Psoas muscle (tissue), 8 donors: ENCODE results near the gene ZCCHC3. TPM values are rescaled to one million over a fixed set of nuclear protein-coding genes. Genes with fewer than 3 reads are reported as not detected.

Experiments used
- ATAC-seq, 4 donors: fragments of 200-7000 bp; cut with Tn5 transposase; one replicate each; pipeline ENCODE4 v1.9.1; 2020; ENCODE audit warnings: moderate library complexity in 3 of 4, mild to moderate bottlenecking in 2 of 4
- DNase-seq, 2 donors: peaks; one replicate each; pipeline ENCODE4 v3.0.0-alpha.2; 2020
- H3K27ac ChIP-seq: fragments of 200-600 bp; one replicate; pipeline ENCODE4 v1.8.0; 2022
- H3K27me3 ChIP-seq, 3 donors: fragments of 200-600 bp in 1 of 3; one replicate each; pipeline versions ENCODE4 v1.6.1 to v1.8.0; 2013 to 2022; ENCODE audit warnings: low read length in 2 of 3, mild to moderate bottlenecking in 2 of 3, moderate library complexity in 1 of 3; ENCODE audit not compliant: insufficient read depth in 3 of 3
- H3K36me3 ChIP-seq, 2 donors: fragments of 200-600 bp in 1 of 2; one replicate each; pipeline versions ENCODE4 v1.6.1 to v1.8.0; 2013 to 2022; ENCODE audit warnings: low read depth in 1 of 2, mild to moderate bottlenecking in 1 of 2, moderate library complexity in 1 of 2; ENCODE audit not compliant: insufficient read depth in 1 of 2
- H3K4me1 ChIP-seq: fragments of 200-600 bp; one replicate; pipeline ENCODE4 v1.8.0; 2022
- H3K4me3 ChIP-seq: fragments of 200-600 bp; one replicate; pipeline ENCODE4 v1.8.0; 2022; ENCODE audit warnings: mild to moderate bottlenecking
- H3K9me3 ChIP-seq: fragments of 200-600 bp; one replicate; pipeline ENCODE4 v1.8.0; 2022
- WGBS, 3 donors: extraction: QIAGEN DNeasy Blood & Tissue Kit; methylation state at CpG; one replicate each; pipeline versions ENCODE4 v1.1.6 to v1.1.7; 2013; 5-methylcytosine and 5-hydroxymethylcytosine counted together
- intact Hi-C, 2 donors: fragments of 100-400 bp; cut with DNase I; formaldehyde crosslinking; loops; one replicate each; pipeline versions ENCODE4 v1.11.0 to v1.14.2; 2022
- polyA plus RNA-seq, 3 donors: library from polyadenylated mRNA; stranded (reverse); fragments of 200-250 nt; gene quantifications; one replicate each; pipeline ENCODE4 v1.2.3, GENCODE V29; 2013
- total RNA-seq, 4 donors: library from RNA; stranded (reverse); fragmentation: NEBNext Ultra II Directional in 2 of 4; extraction: Animal tissue kit (Norgen Biotek cat#: 25700) in 2 of 4; gene quantifications; one replicate each; pipeline versions ENCODE4 v1.2.1 to v1.2.4, GENCODE V29; 2021 to 2023
- TF ChIP-seq, protein P1 (sequence below): fragments of 200-600 bp; IDR thresholded peaks from one replicate; pipeline ENCODE4 v1.8.0; 2022; ENCODE audit warnings: antibody characterized with exemption
- donor health status: healthy with polysubstance abuse.
- donor health status: DM: no; HTN: no; CAD: no; lungs with moderate emphysema.
- donor health status: Bipolar disorder and iron deficiency.
- donor health status: healthy.
- donor health status: DM: yes; HTN: yes; CAD: no.
- donor health status: DM: no; HTN: no; CAD: no.
- donor health status: DM: no; HTN: no; CAD: no.
- donor health status: DM: yes; HTN: yes; CAD: no.

The ZCCHC3 gene
- total and polyA plus RNA-seq, 7 donors, result 6.8 to 10.2 (median 9.3) TPM

- H3K36me3 ChIP-seq, result peaks cover 0 to 2% of the 10 kb centered on the region in 2 donors
- DNase-seq (no peak), ATAC-seq (no peak)
- H3K9me3 ChIP-seq, result no peaks in the 10 kb centered on the region
- TF ChIP-seq, protein P1, sequence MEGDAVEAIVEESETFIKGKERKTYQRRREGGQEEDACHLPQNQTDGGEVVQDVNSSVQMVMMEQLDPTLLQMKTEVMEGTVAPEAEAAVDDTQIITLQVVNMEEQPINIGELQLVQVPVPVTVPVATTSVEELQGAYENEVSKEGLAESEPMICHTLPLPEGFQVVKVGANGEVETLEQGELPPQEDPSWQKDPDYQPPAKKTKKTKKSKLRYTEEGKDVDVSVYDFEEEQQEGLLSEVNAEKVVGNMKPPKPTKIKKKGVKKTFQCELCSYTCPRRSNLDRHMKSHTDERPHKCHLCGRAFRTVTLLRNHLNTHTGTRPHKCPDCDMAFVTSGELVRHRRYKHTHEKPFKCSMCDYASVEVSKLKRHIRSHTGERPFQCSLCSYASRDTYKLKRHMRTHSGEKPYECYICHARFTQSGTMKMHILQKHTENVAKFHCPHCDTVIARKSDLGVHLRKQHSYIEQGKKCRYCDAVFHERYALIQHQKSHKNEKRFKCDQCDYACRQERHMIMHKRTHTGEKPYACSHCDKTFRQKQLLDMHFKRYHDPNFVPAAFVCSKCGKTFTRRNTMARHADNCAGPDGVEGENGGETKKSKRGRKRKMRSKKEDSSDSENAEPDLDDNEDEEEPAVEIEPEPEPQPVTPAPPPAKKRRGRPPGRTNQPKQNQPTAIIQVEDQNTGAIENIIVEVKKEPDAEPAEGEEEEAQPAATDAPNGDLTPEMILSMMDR, result no peak
- peak overlapping the region; percentile 99 for H3K4me3 ChIP-seq
- peaks cover 33% of the 10 kb centered on the region for H3K4me1 ChIP-seq
- H3K27me3 ChIP-seq, result no peaks in the 10 kb centered on the region
- intact Hi-C loops, result no loop called here
- H3K27ac ChIP-seq, result no peak overlapping the region
- WGBS, 3 donors, result 38 to 45% (median 41%) methylated on average over 10 of the region's 10 CpGs
Observed at GRCh38 chr20:300345-300990, 3.1 kb downstream of the ZCCHC3 start.

- no peak for ATAC-seq
- Histone ChIP-seq H3K4me1 (peaks cover 29% of the 10 kb centered on the region), H3K9me3 (no peaks in the 10 kb centered on the region), H3K27ac (no peak overlapping the region), H3K4me3 (no peak overlapping the region), H3K36me3 (peaks cover 0 to 2% of the 10 kb centered on the region in 2 donors), H3K27me3 (no peaks in the 10 kb centered on the region)
- 70 to 75% (median 70%) methylated on average over 13 of the region's 13 CpGs for WGBS, 3 donors
- TF ChIP-seq, protein P1, result no peak
- no peak for DNase-seq
- intact Hi-C loops, result no loop called here
Observed at GRCh38 chr20:301886-302848, 4.8 kb downstream of the ZCCHC3 start.

GRCh38 chr20:305745-306144 lies 8.4 kb downstream of the ZCCHC3 start:
- intact Hi-C loops, result no loop called here
- Histone ChIP-seq H3K9me3 (no peaks in the 10 kb centered on the region), H3K4me1 (peaks cover 10% of the 10 kb centered on the region), H3K27me3 (no peaks in the 10 kb centered on the region), H3K27ac (no peak overlapping the region), H3K36me3 (no peaks in the 10 kb centered on the region), H3K4me3 (no peak overlapping the region)
- DNase-seq, result no peak
- ATAC-seq, result no peak
- WGBS, 3 donors, result 63 to 82% (median 77%) methylated on average over 11 of the region's 11 CpGs
- TF ChIP-seq, protein P1, result no peak

GRCh38 chr20:308427-309038 lies 11.2 kb downstream of the ZCCHC3 start:
- no peak overlapping the region for H3K27ac ChIP-seq
- TF ChIP-seq, protein P1, result no peak
- DNase-seq, result no peak

More at GRCh38 chr20:308427-309038, 11.2 kb downstream of the ZCCHC3 start:
- Histone ChIP-seq H3K4me1 (no peaks in the 10 kb centered on the region), H3K4me3 (no peak overlapping the region), H3K9me3 (no peaks in the 10 kb centered on the region), H3K27me3 (no peaks in the 10 kb centered on the region), H3K36me3 (no peaks in the 10 kb centered on the region)
- intact Hi-C loops, result no loop called here
- 60 to 64% (median 62%) methylated on average over 7 of the region's 7 CpGs for WGBS, 3 donors
- ATAC-seq, result no peak
